Activated B cell treated with CpG ODN at 0.5 μM for 24 hours (primary cell): ENCODE data around the gene RACK1. TPM values are rescaled to one million over a fixed set of nuclear protein-coding genes. Genes with fewer than 3 reads are reported as not detected.
"Not testable (repeated sequence)": the region's sequence is repeated elsewhere in the genome, so short reads cannot be mapped to it uniquely, and the experiment has no call there.

ENCODE experiments used
- ATAC-seq: fragments of 200-7000 bp; cut with Tn5 transposase; one replicate; pipeline ENCODE4 v1.10.0; 2021; ENCODE audit warnings: low read depth, mild to moderate bottlenecking, moderate library complexity
- CTCF ChIA-PET: fragments of 350-600 bp; sonication (Branson Sonifier 250); formaldehyde crosslinking; loops from one replicate; lab custom pipeline; 2021; ENCODE audit warnings: antibody characterized with exemption; lab: Charles Lee
- POLR2A ChIA-PET: fragments of 350-600 bp; sonication (Branson Sonifier 250); formaldehyde crosslinking; loops from one replicate; lab custom pipeline; 2021; ENCODE audit warnings: antibody characterized with exemption; lab: Charles Lee
- DNase-seq: peaks from one replicate; pipeline ENCODE4 v3.0.0; 2022
- H3K27ac Mint-ChIP-seq: one replicate; pipeline ENCODE4 v1.8.0; 2020; ENCODE audit warnings: mixed read lengths
- H3K27me3 Mint-ChIP-seq: one replicate; pipeline ENCODE4 v1.8.0; 2021; ENCODE audit warnings: mixed read lengths
- H3K36me3 Mint-ChIP-seq: one replicate; pipeline ENCODE4 v1.8.0; 2021; ENCODE audit warnings: low read depth, mixed read lengths
- H3K4me1 Mint-ChIP-seq: one replicate; pipeline ENCODE4 v1.8.0; 2021; ENCODE audit warnings: mixed read lengths
- H3K4me3 Mint-ChIP-seq: one replicate; pipeline ENCODE4 v1.8.0; 2020; ENCODE audit warnings: mild to moderate bottlenecking, mixed read lengths
- H3K9me3 Mint-ChIP-seq: one replicate; pipeline ENCODE4 v1.8.0; 2020; ENCODE audit warnings: mixed read lengths
- intact Hi-C: fragments of 100-400 bp; cut with micrococcal nuclease; formaldehyde crosslinking; loops from one replicate; pipeline ENCODE4 v1.15.1; 2024
- total RNA-seq: library from RNA; stranded (reverse); gene quantifications from 2 replicates; pipeline ENCODE4 v1.2.3, GENCODE V29; 2022
- TF ChIP-seq, protein P1 (sequence below): fragments of 200-600 bp; IDR thresholded peaks from one replicate; pipeline ENCODE4 v1.8.0; 2022; ENCODE audit warnings: antibody characterized with exemption, mild to moderate bottlenecking

The RACK1 gene
- total RNA-seq, 1 donor from 2014 or later, result 2,528 TPM

DNA sequence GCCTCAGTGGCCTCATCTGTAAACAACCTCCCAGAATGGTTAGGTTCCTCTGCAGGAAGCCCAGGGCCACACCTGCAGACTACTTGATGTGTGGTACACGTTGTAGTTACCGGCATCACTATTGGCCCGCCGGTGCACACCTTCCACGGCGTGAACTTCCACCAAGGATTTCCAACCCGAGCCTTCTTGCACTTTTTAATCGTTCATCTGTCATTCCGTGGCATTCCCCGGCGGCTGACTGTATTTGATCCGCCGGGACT, 26.0 kb downstream of the RACK1 start:
- ChIA-PET CTCF (interaction anchor here (0.8 kb wide), 1 partner anchor 26 kb away, joined by 3 read pairs; no protein-coding TSS in a partner anchor), POLR2A (interaction anchor here (0.6 to 2.4 kb wide), 7 partner anchors 10 to 70 kb away, joined by 3 to 21 read pairs (median 3); partner anchors contain the start of gene TRIM52)
- H3K27ac Mint-ChIP-seq, result peak overlapping the region; percentile 96
- intact Hi-C loops, result loop anchor here (1.0 kb wide), 4 partner anchors 10 to 407 kb away; no protein-coding TSS in a partner anchor
- H3K9me3 Mint-ChIP-seq, result no peaks in the 10 kb centered on the region
- H3K4me3 Mint-ChIP-seq, result peak overlapping the region; percentile 93
- H3K36me3 Mint-ChIP-seq, result peaks cover 11% of the 10 kb centered on the region
- DNase-seq, result no peak
- peak; percentile 19 for ATAC-seq
- peaks cover 40% of the 10 kb centered on the region for H3K4me1 Mint-ChIP-seq
- TF ChIP-seq, protein P1, sequence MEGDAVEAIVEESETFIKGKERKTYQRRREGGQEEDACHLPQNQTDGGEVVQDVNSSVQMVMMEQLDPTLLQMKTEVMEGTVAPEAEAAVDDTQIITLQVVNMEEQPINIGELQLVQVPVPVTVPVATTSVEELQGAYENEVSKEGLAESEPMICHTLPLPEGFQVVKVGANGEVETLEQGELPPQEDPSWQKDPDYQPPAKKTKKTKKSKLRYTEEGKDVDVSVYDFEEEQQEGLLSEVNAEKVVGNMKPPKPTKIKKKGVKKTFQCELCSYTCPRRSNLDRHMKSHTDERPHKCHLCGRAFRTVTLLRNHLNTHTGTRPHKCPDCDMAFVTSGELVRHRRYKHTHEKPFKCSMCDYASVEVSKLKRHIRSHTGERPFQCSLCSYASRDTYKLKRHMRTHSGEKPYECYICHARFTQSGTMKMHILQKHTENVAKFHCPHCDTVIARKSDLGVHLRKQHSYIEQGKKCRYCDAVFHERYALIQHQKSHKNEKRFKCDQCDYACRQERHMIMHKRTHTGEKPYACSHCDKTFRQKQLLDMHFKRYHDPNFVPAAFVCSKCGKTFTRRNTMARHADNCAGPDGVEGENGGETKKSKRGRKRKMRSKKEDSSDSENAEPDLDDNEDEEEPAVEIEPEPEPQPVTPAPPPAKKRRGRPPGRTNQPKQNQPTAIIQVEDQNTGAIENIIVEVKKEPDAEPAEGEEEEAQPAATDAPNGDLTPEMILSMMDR, result no peak
- H3K27me3 Mint-ChIP-seq, result peaks cover 7% of the 10 kb centered on the region

- TF ChIP-seq, protein P1, result no peak
- DNase-seq, result peak; percentile 61
- peaks cover 10% of the 10 kb centered on the region for H3K36me3 Mint-ChIP-seq
- peak overlapping the region; percentile 93 for H3K4me3 Mint-ChIP-seq
- H3K4me1 Mint-ChIP-seq, result peaks cover 40% of the 10 kb centered on the region
- no peaks in the 10 kb centered on the region for H3K9me3 Mint-ChIP-seq
- CTCF ChIA-PET, result interaction anchor here (0.8 kb wide), 1 partner anchor 26 kb away, joined by 3 read pairs; no protein-coding TSS in a partner anchor
- H3K27ac Mint-ChIP-seq, result peak overlapping the region; percentile 96
- POLR2A ChIA-PET, result interaction anchor here (0.6 to 2.4 kb wide), 8 partner anchors 10 to 70 kb away, joined by 3 to 21 read pairs (median 3); partner anchors contain the start of gene TRIM52
- peaks cover 7% of the 10 kb centered on the region for H3K27me3 Mint-ChIP-seq
- peak; percentile 23 for ATAC-seq
- intact Hi-C loops, result loop anchor here (1.0 kb wide), 1 partner anchor 10 kb away; no protein-coding TSS in a partner anchor
Observed at GRCh38 chr5:181217111-181217802, 26.4 kb downstream of the RACK1 start.

GRCh38 chr5:181215997-181216989, 27.4 kb downstream of the RACK1 start:
- ATAC-seq, result no peak
- intact Hi-C loops, result no loop called here
- H3K4me1 Mint-ChIP-seq, result peaks cover 31% of the 10 kb centered on the region
- H3K36me3 Mint-ChIP-seq, result peaks cover 5% of the 10 kb centered on the region
- no peaks in the 10 kb centered on the region for H3K9me3 Mint-ChIP-seq
- ChIA-PET CTCF (interaction anchor here (1.3 kb wide), 1 partner anchor 8 kb away, joined by 5 read pairs; no protein-coding TSS in a partner anchor), POLR2A (interaction anchor here (0.5 to 2.4 kb wide), 6 partner anchors 9 to 71 kb away, joined by 3 to 21 read pairs (median 6); partner anchors contain the start of gene TRIM52)
- no peak for DNase-seq
- TF ChIP-seq, protein P1, result no peak
- peak overlapping the region; percentile 93 for H3K4me3 Mint-ChIP-seq
- H3K27me3 Mint-ChIP-seq, result peaks cover 3% of the 10 kb centered on the region
- H3K27ac Mint-ChIP-seq, result peak overlapping the region; percentile 37

- ChIA-PET CTCF (interaction anchor here (1.4 kb wide), 1 partner anchor 30 kb away, joined by 3 read pairs; no protein-coding TSS in a partner anchor), POLR2A (interaction anchor here (0.9 kb wide), 1 partner anchor 47 kb away, joined by 8 read pairs; the partner anchor contains the start of gene TRIM52)
- H3K36me3 Mint-ChIP-seq, ATAC-seq, H3K4me3 Mint-ChIP-seq, DNase-seq, H3K27me3 Mint-ChIP-seq, intact Hi-C loops, H3K9me3 Mint-ChIP-seq, H3K27ac Mint-ChIP-seq: not testable (repeated sequence)
- H3K4me1 Mint-ChIP-seq, result peaks cover 20% of the 10 kb centered on the region
Observed at GRCh38 chr5:181214249-181214648, 29.5 kb downstream of the RACK1 start.

GRCh38 chr5:181212934-181213333, 30.8 kb downstream of the RACK1 start:
- intact Hi-C loops, result no loop called here
- ChIA-PET CTCF (no interaction called here), POLR2A (interaction anchor here (0.9 kb wide), 1 partner anchor 20 kb away, joined by 4 read pairs; no protein-coding TSS in a partner anchor)
- Mint-ChIP-seq H3K36me3 (peaks cover 2% of the 10 kb centered on the region), H3K27ac (no peak overlapping the region), H3K27me3 (no peaks in the 10 kb centered on the region), H3K4me3 (no peak overlapping the region), H3K9me3 (no peaks in the 10 kb centered on the region), H3K4me1 (peaks cover 18% of the 10 kb centered on the region)
- TF ChIP-seq, protein P1, result no peak
- ATAC-seq (no peak), DNase-seq (no peak)
